Measurements from ENCODE around the gene NDUFA6. TPM values are rescaled to one million over a fixed set of nuclear protein-coding genes. Genes with fewer than 3 reads are reported as not detected.
A peak's percentile ranks its signal among the peaks of the same experiment; 100 is the strongest.
"Not testable (repeated sequence)": the region's sequence is repeated elsewhere in the genome, so short reads cannot be mapped to it uniquely, and the experiment has no call there.

NDUFA6 gene
- total and polyA plus RNA-seq, 8 donors: 64.8 to 97.4 (median 79.6) TPM

DNA sequence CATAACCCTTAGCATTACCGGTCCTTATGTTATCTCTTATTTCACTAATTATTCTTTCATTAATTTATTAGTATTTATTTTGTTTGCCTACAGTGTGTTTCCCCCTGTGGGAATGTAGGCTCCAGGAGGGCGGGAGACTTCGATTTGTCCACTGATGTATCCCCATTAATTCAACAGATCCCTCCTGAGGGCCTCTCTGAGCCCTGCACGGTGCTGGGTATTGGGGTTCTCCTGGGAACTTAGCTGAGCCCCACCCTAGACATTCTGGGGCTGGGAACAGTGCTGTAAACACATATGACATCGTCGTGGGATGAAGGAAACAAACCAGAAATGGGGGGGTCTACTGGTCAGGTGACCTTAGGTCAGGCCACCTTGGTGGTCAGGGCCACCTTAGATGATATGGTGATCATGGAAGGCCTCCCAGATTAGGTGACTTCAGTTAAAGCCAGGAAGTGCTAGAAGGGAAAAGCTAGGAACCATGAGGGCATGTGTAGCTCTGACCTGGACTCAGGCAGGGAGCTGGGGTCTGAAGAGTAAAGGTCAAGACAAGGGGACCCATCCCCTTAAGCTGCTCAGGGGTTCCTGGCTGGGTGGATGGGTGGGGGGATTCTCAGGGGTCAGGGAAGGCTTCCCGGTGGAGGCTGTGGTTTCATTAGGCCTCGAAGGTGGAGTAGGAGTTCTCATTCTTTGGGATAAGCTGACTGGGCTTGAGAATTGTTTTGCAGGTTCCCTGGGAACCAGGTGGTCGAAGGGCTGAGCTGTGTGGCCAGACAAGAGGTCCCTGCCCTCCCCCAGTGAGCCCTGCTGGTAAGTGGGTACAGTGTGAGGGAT is 15.5 kb downstream of the NDUFA6 start:
- Histone ChIP-seq H3K27ac (peak overlapping the region; percentile 83 to 93), H3K4me3 (peak overlapping the region; percentile 65 to 72), H3K27me3 (no peaks in the 10 kb centered on the region), H3K36me3 (peaks cover 0 to 22% of the 10 kb centered on the region in 2 donors), H3K4me1 (peaks cover 29 to 59% of the 10 kb centered on the region in 2 donors), H3K9me3 (no peaks in the 10 kb centered on the region)
- TF ChIP-seq CTCF (IDR thresholded peaks at IDR 0.05): no peak
- no peak for DNase-seq
- no peak for ATAC-seq
- intact Hi-C loops (cut with DNase I): no loop called here

DNA sequence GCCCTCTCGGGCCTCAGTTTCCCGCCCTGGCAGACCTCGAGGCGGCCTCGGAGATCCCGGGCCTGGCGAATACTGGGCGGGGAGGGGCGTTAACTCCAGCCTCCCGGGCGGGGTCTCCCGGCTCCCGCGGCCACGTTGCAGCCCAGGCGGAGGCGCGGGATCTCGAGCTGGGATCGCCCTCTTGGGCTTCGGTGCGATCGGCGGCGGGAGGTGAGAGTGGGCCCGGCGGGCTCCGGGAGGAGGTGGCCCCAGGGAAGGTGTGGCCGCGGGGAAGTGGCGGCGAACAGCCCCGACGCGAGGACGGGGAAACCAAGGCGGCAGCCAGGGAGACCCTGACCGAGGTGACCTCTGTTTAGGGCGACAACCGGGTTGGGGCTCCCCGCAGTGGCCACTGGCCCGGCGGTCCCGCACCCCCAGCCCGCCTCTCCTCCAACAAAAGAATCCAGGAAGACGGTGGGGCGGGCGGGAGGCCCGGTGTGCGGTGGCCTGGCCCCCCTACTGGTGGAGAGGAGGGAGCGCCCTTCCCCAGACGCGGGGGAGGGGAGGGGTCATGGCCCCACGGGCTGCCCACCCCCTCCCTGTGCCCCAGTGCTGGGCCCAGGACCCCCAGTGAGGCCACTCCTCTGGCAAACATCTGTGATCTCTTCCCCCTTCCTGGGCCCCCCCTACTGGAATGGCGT is 16.3 kb downstream of the NDUFA6 start, which contains the start of gene PHETA2:
Gene PHETA2 (plus strand): TSS at position 117 of the 680 bp plus-strand sequence. CDS start 3,046 bp downstream, outside the sequence.
- TF ChIP-seq CTCF (IDR thresholded peaks at IDR 0.05): peak in 1 of 2 donors; percentile 59
- Histone ChIP-seq H3K36me3 (peaks cover 0 to 22% of the 10 kb centered on the region in 2 donors), H3K27me3 (no peaks in the 10 kb centered on the region), H3K4me1 (peaks cover 36 to 67% of the 10 kb centered on the region in 2 donors), H3K9me3 (no peaks in the 10 kb centered on the region), H3K4me3 (peak within 1 kb of the TSS; percentile 65 to 72), H3K27ac (peak within 1 kb of the TSS; percentile 83 to 93)
- ATAC-seq: peak; percentile 2
- intact Hi-C loops (cut with DNase I): no loop called here
- DNase-seq: peak in 3 of 4 donors; percentile 61 to 88 (median 69)

DNA sequence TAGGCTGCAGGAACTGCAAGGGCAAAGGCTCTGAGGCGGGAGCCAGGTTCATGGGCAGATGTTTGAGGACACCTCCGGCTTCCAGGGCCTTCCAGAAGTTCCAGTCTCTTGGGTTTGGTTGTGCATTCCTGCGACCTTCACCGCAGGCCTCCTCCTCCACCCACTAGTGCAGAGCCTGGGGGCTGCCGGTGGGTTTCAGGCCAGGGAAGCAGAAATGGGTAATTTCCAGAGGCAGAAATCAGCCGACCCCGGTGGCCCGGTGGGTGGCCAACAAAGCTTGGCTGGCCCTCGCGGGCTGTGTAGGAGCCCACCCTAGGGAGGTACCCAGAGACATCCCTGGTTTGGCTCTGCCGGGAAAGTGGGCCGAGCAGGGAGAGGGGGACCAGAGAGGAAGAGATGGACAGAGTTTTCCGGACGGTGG is 16.9 kb downstream of the NDUFA6 start:
- peaks cover 30 to 68% of the 10 kb centered on the region in 2 donors for H3K4me1 ChIP-seq
- no peaks in the 10 kb centered on the region for H3K27me3 ChIP-seq
- H3K4me3 ChIP-seq: peak overlapping the region; percentile 65 to 72
- no peak for ATAC-seq
- DNase-seq: no peak
- peaks cover 0 to 22% of the 10 kb centered on the region in 2 donors for H3K36me3 ChIP-seq
- TF ChIP-seq CTCF (IDR thresholded peaks at IDR 0.05): no peak
- peak overlapping the region; percentile 83 to 93 for H3K27ac ChIP-seq
- H3K9me3 ChIP-seq: no peaks in the 10 kb centered on the region
- intact Hi-C loops (cut with DNase I): no loop called here

- no peak for ATAC-seq
- peaks cover 0 to 25% of the 10 kb centered on the region in 2 donors for H3K36me3 ChIP-seq
- no peak overlapping the region for H3K4me3 ChIP-seq
- no peak overlapping the region for H3K27ac ChIP-seq
- no peak for DNase-seq
- H3K4me1 ChIP-seq: peaks cover 23 to 60% of the 10 kb centered on the region in 2 donors
- no peak for TF ChIP-seq CTCF (IDR thresholded peaks at IDR 0.05)
- no peaks in the 10 kb centered on the region for H3K27me3 ChIP-seq
- intact Hi-C loops (cut with DNase I): no loop called here
- H3K9me3 ChIP-seq: no peaks in the 10 kb centered on the region
Observed at GRCh38 chr22:42072606-42073330, 17.8 kb downstream of the NDUFA6 start.

GRCh38 chr22:42071508-42071907 is 19.1 kb downstream of the NDUFA6 start:
- H3K9me3 ChIP-seq; H3K27me3 ChIP-seq; ATAC-seq; intact Hi-C loops (cut with DNase I); DNase-seq: not testable (repeated sequence)
- Histone ChIP-seq H3K4me1 (peaks cover 23 to 54% of the 10 kb centered on the region in 2 donors), H3K27ac (peak overlapping the region; percentile 91 to 92), H3K36me3 (peaks cover 0 to 25% of the 10 kb centered on the region in 2 donors), H3K4me3 (peak overlapping the region; percentile 64 to 72)

All from left lung (tissue), 10 donors.